ENCODE measurements around the gene INPP5J.

Gene INPP5J

DNA sequence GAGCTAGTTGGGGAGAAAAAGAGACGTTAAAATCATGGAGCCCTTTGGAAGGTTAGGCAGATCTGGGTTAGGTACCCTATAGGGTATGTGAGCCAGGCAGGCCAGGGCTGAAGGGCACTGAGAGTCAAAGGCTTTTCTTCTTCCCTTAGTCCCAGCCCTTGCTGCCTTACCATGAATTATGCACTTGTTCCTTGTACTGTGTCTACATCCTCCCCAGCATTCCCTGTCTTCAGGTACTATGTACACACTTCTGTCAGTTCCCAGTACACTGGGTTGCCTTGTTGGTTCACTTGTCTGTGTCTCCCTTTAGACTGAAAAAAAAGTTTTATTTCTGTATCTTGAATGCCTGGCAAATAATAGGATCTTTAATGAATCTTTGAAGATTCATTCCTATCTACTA is 54.2 kb downstream of the INPP5J start:
- Histone ChIP-seq H3F3A (ENCODE audit: control insufficient read depth, insufficient read depth) (no peaks in the 10 kb centered on the region), H4K20me1 (ENCODE audit: control insufficient read depth, insufficient read depth, low read depth, low read length) (no peaks in the 10 kb centered on the region), H3K9me2 (replicated peaks; ENCODE audit: control insufficient read depth, low read length) (no peaks in the 10 kb centered on the region), H3K79me2 (ENCODE audit: control insufficient read depth, low read length) (peaks cover 15% of the 10 kb centered on the region), H3K36me3 (ENCODE audit: control insufficient read depth, low read length) (peaks cover 2% of the 10 kb centered on the region; the same call in 1 of the 2 replicates), H3K27me3 (ENCODE audit: control insufficient read depth, low read length) (no peaks in the 10 kb centered on the region), H3K27ac (ENCODE audit: low read depth, low read length) (no peak overlapping the region), H3K4me3 (ENCODE audit: low read length) (no peak overlapping the region), H3K4me2 (ENCODE audit: low read length) (no peak overlapping the region), H3K4me1 (ENCODE audit: control insufficient read depth, low read length) (0 out of 2 replicates have a peak, but pooled peaks cover 3% of the 10 kb centered on the region), H3K9me3 (ENCODE audit: control insufficient read depth, insufficient read depth, low read length) (no peaks in the 10 kb centered on the region)
- TF ChIP-seq, protein P1, sequence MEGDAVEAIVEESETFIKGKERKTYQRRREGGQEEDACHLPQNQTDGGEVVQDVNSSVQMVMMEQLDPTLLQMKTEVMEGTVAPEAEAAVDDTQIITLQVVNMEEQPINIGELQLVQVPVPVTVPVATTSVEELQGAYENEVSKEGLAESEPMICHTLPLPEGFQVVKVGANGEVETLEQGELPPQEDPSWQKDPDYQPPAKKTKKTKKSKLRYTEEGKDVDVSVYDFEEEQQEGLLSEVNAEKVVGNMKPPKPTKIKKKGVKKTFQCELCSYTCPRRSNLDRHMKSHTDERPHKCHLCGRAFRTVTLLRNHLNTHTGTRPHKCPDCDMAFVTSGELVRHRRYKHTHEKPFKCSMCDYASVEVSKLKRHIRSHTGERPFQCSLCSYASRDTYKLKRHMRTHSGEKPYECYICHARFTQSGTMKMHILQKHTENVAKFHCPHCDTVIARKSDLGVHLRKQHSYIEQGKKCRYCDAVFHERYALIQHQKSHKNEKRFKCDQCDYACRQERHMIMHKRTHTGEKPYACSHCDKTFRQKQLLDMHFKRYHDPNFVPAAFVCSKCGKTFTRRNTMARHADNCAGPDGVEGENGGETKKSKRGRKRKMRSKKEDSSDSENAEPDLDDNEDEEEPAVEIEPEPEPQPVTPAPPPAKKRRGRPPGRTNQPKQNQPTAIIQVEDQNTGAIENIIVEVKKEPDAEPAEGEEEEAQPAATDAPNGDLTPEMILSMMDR (IDR thresholded peaks at IDR 0.05; ENCODE audit: low read depth, low read length, poor library complexity, severe bottlenecking) = no peak
- TF ChIP-seq EZH2phosphoT487 (IDR thresholded peaks at IDR 0.05; ENCODE audit: borderline replicate concordance, low read length) = no peak

DNA sequence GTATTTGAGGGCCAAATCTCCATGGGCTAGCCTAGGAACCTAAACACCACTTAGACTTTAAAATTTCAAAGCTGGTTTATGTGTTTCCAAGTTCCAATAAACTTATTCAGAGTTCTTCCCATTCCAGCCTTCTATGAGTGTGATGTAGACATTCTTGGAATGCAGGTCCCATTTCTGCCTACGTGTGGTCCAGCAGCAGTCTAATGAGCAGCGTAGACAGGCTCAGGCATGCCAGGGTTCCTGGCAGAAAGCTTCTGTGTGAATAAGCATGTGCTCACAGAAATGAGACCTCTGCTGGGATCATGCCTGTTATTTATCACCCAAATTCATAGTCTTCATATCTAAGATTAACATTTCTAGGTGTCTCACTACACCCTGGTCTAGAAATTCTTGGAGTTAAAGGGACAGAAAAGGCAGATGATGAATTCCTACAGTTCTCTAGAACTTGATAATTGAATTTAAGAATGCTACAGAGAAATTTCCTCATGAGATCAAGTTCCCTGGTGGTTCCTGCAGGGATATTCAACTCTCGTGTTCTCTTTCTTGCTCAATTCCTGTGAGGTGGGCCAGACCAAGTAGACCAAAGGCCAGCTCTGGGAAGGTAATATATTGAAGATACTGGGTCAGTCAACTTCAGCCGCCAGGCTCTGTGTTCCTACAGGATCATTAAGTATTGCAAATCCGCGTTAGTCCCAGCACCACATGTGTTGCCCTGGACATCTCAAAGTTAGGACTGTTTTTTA is 54.8 kb downstream of the INPP5J start:
- H3K9me3 ChIP-seq (ENCODE audit: control insufficient read depth, insufficient read depth, low read length) = no peaks in the 10 kb centered on the region
- H3K9me2 ChIP-seq (replicated peaks; ENCODE audit: control insufficient read depth, low read length) = no peaks in the 10 kb centered on the region
- no peak for TF ChIP-seq EZH2phosphoT487 (IDR thresholded peaks at IDR 0.05; ENCODE audit: borderline replicate concordance, low read length)
- TF ChIP-seq, protein P1 (IDR thresholded peaks at IDR 0.05; ENCODE audit: low read depth, low read length, poor library complexity, severe bottlenecking) = no peak
- no peak overlapping the region for H3K4me3 ChIP-seq (ENCODE audit: low read length)
- no peaks in the 10 kb centered on the region for H3K27me3 ChIP-seq (ENCODE audit: control insufficient read depth, low read length)
- H3K4me2 ChIP-seq (ENCODE audit: low read length) = no peak overlapping the region
- no peak overlapping the region for H3K27ac ChIP-seq (ENCODE audit: low read depth, low read length)
- H3K79me2 ChIP-seq (ENCODE audit: control insufficient read depth, low read length) = peaks cover 15% of the 10 kb centered on the region
- H3F3A ChIP-seq (ENCODE audit: control insufficient read depth, insufficient read depth) = no peaks in the 10 kb centered on the region
- no peaks in the 10 kb centered on the region for H4K20me1 ChIP-seq (ENCODE audit: control insufficient read depth, insufficient read depth, low read depth, low read length)
- H3K4me1 ChIP-seq (ENCODE audit: control insufficient read depth, low read length) = 0 out of 2 replicates have a peak, but pooled peaks cover 3% of the 10 kb centered on the region
- H3K36me3 ChIP-seq (ENCODE audit: control insufficient read depth, low read length) = peaks cover 2% of the 10 kb centered on the region; the same call in 1 of the 2 replicates

DNA sequence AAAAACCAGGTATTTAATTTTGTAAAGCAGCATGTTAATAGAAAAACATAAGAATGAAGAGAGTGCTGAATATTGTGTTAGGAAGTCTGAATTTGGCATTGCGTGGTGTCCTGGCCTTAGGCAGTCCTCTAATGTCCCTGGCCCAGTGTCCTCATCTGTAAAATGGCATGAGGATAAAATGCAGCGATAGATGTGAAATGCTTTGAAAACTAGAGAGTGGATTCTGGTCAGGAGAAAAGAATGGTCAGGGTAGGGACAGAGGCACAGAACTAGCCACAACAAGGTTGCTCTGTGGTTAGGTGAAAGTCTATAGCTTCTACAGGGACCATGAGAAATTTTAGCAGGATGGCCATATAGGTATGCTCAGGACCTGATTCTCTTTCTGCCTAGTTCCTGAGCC is 56.1 kb downstream of the INPP5J start:
- peaks cover 11% of the 10 kb centered on the region for H3K79me2 ChIP-seq (ENCODE audit: control insufficient read depth, low read length)
- H3K9me2 ChIP-seq (replicated peaks; ENCODE audit: control insufficient read depth, low read length) = no peaks in the 10 kb centered on the region
- no peaks in the 10 kb centered on the region for H3K9me3 ChIP-seq (ENCODE audit: control insufficient read depth, insufficient read depth, low read length)
- peaks cover 2% of the 10 kb centered on the region; the same call in 1 of the 2 replicates for H3K36me3 ChIP-seq (ENCODE audit: control insufficient read depth, low read length)
- H3F3A ChIP-seq (ENCODE audit: control insufficient read depth, insufficient read depth) = no peaks in the 10 kb centered on the region
- H3K27ac ChIP-seq (ENCODE audit: low read depth, low read length) = no peak overlapping the region
- TF ChIP-seq EZH2phosphoT487 (IDR thresholded peaks at IDR 0.05; ENCODE audit: borderline replicate concordance, low read length) = no peak
- TF ChIP-seq, protein P1 (IDR thresholded peaks at IDR 0.05; ENCODE audit: low read depth, low read length, poor library complexity, severe bottlenecking) = no peak
- H3K4me1 ChIP-seq (ENCODE audit: control insufficient read depth, low read length) = no peaks in the 10 kb centered on the region
- H3K4me2 ChIP-seq (ENCODE audit: low read length) = no peak overlapping the region
- no peaks in the 10 kb centered on the region for H4K20me1 ChIP-seq (ENCODE audit: control insufficient read depth, insufficient read depth, low read depth, low read length)
- no peak overlapping the region for H3K4me3 ChIP-seq (ENCODE audit: low read length)
- no peaks in the 10 kb centered on the region for H3K27me3 ChIP-seq (ENCODE audit: control insufficient read depth, low read length)
